Sigmoid colon (tissue), 4 donors: ENCODE measurements around the gene TOX2.

Source experiments
- CTCF ChIP-seq, 4 experiments: fragments of 450-650 bp in 3 of 4; fragments of 200-600 bp in 1 of 4; IDR thresholded peaks; one replicate each; pipeline ENCODE4 v1.5.1; 2016 to 2019; ENCODE audit warnings: antibody characterized with exemption in 4 of 4, mild to moderate bottlenecking in 3 of 4, moderate library complexity in 2 of 4
- EP300 ChIP-seq, 4 donors: sonication (generic); formaldehyde crosslinking; IDR thresholded peaks; one replicate each; pipeline ENCODE4 v1.6.1; 2017; ENCODE audit warnings: antibody characterized with exemption in 4 of 4
- POLR2A ChIP-seq, 2 donors: fragments of 450-650 bp; IDR thresholded peaks; one replicate each; pipeline ENCODE4 v1.6.1; 2016; ENCODE audit warnings: antibody characterized with exemption in 2 of 2, mild to moderate bottlenecking in 2 of 2, moderate library complexity in 2 of 2
- POLR2AphosphoS5 ChIP-seq, 4 donors: sonication (generic); formaldehyde crosslinking; IDR thresholded peaks; one replicate each; pipeline ENCODE4 v1.6.1; 2017; ENCODE audit warnings: antibody characterized with exemption in 4 of 4

DNA sequence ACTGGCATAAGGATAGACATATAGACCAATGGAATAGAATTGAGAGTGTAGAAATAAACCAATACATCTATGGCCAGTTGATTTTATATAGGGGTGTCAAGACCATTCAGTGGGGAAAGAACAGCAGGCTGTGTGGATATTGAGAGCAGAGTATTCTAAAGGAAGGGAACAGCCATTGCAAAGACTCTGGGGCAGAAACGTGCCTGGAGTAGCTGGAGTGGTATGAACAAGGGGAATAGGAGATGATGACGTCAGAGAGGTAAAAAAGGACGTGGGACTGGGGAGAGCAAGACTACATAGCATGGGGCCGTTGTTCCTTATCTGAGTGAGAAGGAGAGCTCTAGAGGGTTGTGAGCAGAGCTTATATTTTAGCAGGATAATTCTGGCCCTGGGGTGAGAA, 85.2 kb downstream of the TOX2 start:
- TF ChIP-seq POLR2AphosphoS5 (IDR thresholded peaks at IDR 0.05) (no peak), CTCF (IDR thresholded peaks at IDR 0.05) (no peak), EP300 (IDR thresholded peaks at IDR 0.05) (no peak), POLR2A (IDR thresholded peaks at IDR 0.05) (no peak)
